ENCODE data around the gene ATG7. TPM values are rescaled to one million over a fixed set of nuclear protein-coding genes. Genes with fewer than 3 reads are reported as not detected.

The ATG7 gene
- total and polyA plus RNA-seq, 10 of the 15 experiments (the other 5 are each of a cell fraction or from before 2014, with no cell fraction given), result 13.5 to 49.5 (median 26.4) TPM

DNA sequence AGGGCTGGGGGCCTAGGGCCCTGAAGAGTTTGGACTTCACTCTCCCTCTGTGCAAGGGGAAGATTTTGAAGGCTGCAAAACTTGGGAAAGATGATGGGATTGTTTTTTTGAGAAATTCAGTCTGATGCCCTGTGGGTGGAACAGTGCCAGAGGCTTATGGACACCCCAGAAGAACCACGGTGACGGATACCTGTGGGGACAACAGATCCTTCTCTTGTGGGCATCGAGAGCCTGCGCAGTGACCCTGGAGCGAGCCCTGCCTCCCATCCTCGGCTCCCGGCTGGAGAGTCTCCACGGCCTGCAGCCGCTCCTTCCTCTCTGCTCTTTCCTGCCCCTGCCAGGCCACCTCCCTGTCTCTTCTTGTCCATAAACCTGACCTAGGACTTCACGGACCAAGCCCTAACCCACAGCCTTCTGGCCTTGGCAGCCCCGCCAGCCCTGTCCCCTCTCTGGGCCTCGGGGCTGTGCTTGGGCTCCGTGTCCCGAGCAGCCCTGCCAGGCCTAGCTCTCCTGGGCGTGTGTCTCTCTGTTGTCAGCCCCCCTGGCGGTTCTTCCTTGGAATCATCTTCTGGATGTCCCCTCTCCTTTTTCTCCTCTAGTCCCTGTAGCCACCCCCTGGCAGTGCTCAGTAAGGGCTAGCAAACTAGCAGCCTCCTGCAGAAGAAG lies 273.1 kb downstream of the ATG7 start:
- TF ChIP-seq SREBF2 (IDR thresholded peaks at IDR 0.05; ENCODE audit: low read length) (no peak), HDAC2 (IDR thresholded peaks at IDR 0.05) (no peak), ZNF24 (IDR thresholded peaks at IDR 0.05) (no peak), MEF2A (IDR thresholded peaks at IDR 0.05; ENCODE audit: insufficient read depth, low read depth, low read length) (no peak)
- TF ChIP-seq, protein P1, sequence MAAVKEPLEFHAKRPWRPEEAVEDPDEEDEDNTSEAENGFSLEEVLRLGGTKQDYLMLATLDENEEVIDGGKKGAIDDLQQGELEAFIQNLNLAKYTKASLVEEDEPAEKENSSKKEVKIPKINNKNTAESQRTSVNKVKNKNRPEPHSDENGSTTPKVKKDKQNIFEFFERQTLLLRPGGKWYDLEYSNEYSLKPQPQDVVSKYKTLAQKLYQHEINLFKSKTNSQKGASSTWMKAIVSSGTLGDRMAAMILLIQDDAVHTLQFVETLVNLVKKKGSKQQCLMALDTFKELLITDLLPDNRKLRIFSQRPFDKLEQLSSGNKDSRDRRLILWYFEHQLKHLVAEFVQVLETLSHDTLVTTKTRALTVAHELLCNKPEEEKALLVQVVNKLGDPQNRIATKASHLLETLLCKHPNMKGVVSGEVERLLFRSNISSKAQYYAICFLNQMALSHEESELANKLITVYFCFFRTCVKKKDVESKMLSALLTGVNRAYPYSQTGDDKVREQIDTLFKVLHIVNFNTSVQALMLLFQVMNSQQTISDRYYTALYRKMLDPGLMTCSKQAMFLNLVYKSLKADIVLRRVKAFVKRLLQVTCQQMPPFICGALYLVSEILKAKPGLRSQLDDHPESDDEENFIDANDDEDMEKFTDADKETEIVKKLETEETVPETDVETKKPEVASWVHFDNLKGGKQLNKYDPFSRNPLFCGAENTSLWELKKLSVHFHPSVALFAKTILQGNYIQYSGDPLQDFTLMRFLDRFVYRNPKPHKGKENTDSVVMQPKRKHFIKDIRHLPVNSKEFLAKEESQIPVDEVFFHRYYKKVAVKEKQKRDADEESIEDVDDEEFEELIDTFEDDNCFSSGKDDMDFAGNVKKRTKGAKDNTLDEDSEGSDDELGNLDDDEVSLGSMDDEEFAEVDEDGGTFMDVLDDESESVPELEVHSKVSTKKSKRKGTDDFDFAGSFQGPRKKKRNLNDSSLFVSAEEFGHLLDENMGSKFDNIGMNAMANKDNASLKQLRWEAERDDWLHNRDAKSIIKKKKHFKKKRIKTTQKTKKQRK (IDR thresholded peaks at IDR 0.05; ENCODE audit: low read depth, low read length), result no peak
- TF ChIP-seq, protein P2, sequence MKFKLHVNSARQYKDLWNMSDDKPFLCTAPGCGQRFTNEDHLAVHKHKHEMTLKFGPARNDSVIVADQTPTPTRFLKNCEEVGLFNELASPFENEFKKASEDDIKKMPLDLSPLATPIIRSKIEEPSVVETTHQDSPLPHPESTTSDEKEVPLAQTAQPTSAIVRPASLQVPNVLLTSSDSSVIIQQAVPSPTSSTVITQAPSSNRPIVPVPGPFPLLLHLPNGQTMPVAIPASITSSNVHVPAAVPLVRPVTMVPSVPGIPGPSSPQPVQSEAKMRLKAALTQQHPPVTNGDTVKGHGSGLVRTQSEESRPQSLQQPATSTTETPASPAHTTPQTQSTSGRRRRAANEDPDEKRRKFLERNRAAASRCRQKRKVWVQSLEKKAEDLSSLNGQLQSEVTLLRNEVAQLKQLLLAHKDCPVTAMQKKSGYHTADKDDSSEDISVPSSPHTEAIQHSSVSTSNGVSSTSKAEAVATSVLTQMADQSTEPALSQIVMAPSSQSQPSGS (IDR thresholded peaks at IDR 0.05; ENCODE audit: low read length), result no peak
- BruUV-seq (replicated peaks), result no TSS peak
- H4K20me1 ChIP-seq (ENCODE audit: control insufficient read depth, insufficient read depth), result no peaks in the 10 kb centered on the region
- no peak overlapping the region for H3K27ac ChIP-seq (ENCODE audit: control insufficient read depth, insufficient read depth)
- ATAC-seq (no peak), FAIRE-seq (no peak), DNase-seq (ENCODE audit: low read depth, low spot score) (no peak)
- H3K79me2 ChIP-seq (ENCODE audit: control insufficient read depth, insufficient read depth, low read length), result no peaks in the 10 kb centered on the region
- H3K9ac ChIP-seq (ENCODE audit: control insufficient read depth, insufficient read depth, low read length), result no peak overlapping the region
- ChIA-PET RAD21 (ENCODE audit: unreplicated experiment) (no interaction called here), SMC1A (ENCODE audit: uncharacterized antibody, unreplicated experiment) (no interaction called here), CTCF (no interaction called here), POLR2A (no interaction called here)
- H3K36me3 ChIP-seq (ENCODE audit: control insufficient read depth in 2 of 2, insufficient read depth in 2 of 2, low read length in 1 of 2), result no peaks in the 10 kb centered on the region
- in situ Hi-C loops (cut with MboI) (no loop called here), intact Hi-C loops (cut with micrococcal nuclease; ENCODE audit: unreplicated experiment) (no loop called here)
- no peak overlapping the region for H2AFZ ChIP-seq (ENCODE audit: control insufficient read depth, low read depth, low read length)
- H3K9me3 ChIP-seq (replicated peaks; ENCODE audit: control insufficient read depth, insufficient read depth, low read length), result no peaks in the 10 kb centered on the region; the same call in 2 of the 3 replicates
- 89% methylated on average over 16 of the region's 16 CpGs for WGBS (ENCODE audit: insufficient coverage, insufficient replicate concordance, low lambda C conversion rate, missing lambda C conversion rate)
- no peaks in the 10 kb centered on the region for H3K4me1 ChIP-seq (ENCODE audit: control insufficient read depth, insufficient read depth, low read length)
- H3K4me3 ChIP-seq, result no peak overlapping the region
- H3K4me2 ChIP-seq (ENCODE audit: control insufficient read depth, insufficient read depth), result no peak overlapping the region
- no peaks in the 10 kb centered on the region for H3K27me3 ChIP-seq (replicated peaks in 1 of 2; ENCODE audit: control insufficient read depth in 2 of 2, insufficient read depth in 2 of 2, low read length in 1 of 2)
